ENCODE results near the gene OR4D2.

GRCh38 chr17:58141505-58141904 lies 25.3 kb upstream of the OR4D2 start:
- TF ChIP-seq EZH2phosphoT487 (conservative IDR thresholded peaks at IDR 0.05; ENCODE audit: low read length), result no peak
- no peak for TF ChIP-seq CTCF (IDR thresholded peaks at IDR 0.05; ENCODE audit: insufficient read depth, low read length, poor library complexity, severe bottlenecking)
